GM21390 (cell line): ENCODE results near the gene C3orf18.

ENCODE experiments used
- ATAC-seq: cut with Tn5 transposase; IDR thresholded peaks from one replicate; pipeline ENCODE4 v1.9.1; 2021; ENCODE audit not compliant: unreplicated experiment

The C3orf18 gene

DNA sequence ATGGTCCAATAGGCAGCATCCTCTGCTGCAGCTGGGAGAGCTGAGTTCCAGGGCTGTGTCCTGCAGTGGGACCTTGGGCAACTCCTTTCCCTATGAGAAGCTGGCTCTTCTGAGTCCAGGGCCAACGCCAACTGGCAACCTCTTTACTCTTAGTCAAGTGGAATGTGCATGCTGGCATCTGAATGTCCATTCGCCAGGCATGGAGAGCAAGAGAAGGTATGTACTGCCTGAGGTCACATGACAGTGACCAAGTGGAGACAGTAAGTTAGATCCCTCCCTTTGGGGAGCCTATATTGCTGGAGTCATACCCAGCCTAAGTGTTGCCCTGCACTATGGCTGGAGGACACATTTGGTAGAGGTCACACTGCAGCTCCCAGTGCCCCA is 13.9 kb upstream of the C3orf18 start:
- no peak for ATAC-seq

DNA sequence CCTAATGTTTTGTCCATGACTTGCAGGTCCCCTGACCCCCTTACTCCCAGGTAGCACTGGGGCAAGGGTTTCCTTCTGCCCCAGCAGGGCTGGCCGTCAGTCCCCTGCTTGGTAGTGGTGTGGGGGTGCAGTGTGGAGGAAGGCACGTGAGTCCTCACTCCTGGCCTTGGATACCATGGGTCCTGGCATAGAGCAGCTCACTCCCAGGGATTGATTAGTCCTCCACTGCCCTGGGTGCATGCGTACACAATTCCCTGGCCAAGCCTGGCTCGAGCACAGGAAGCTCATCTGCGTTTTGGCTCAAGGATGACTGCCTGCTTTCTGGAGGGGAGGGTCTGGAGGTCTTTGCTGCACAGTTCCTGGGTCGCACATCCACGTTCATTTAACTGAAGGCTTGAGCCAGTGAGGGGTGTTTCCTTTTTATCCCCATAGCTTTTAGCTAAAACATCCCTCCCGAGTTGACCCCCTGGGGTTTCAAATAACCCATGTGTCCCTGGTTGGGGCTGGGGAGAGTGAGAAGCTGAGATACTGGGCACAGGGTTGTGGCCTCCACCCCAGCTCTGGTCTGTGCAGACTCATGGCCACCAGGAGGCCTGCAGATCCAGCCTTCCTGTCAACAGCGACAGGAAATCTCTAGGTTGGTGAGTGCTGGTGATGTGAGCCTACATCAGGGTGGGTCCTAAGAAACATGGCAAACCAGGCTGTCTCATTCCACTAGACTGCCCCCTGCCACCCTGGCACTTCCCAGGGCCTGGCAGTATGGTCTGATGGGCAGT is 13.3 kb upstream of the C3orf18 start:
- no peak for ATAC-seq

DNA sequence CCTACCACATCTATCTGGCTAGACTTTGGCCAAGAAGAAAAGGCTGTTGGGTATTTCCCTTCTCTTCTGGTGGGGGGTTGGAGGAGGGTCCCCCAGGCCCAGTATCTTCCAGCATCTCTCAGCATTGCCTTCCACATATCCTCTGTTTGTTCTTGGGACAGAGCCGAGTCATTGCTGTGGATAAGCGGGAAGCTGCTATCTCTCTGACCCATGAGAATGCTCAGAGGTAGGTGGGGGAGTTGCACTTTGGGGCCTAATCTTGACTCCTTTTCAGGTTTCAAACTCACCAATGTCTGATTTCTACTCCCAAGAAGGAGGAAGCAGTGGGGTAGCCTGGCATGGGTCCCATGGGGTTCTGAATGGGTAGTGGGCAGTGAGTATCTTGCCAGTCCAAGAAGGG is 9.8 kb upstream of the C3orf18 start:
- no peak for ATAC-seq

DNA sequence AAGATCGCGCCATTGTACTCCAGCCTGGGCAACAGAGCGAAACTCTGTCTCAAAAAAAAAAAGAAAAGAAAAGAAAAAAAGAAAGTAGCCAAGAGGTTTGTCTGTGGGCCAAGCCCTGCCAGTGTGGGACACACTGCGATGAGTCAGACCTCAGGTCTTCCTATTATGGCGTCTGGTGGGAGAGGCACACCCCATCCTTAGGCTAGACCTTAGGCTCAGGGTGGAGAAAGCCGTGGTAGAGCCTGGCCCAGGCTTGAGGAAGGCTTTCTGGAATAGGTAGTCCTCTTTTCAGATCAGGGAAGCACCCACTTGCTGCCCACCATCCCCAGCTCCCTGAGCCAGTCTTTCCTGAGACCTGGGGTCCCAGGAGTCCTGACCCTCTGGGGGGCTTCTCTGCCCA is 7.8 kb upstream of the C3orf18 start:
- no peak for ATAC-seq

DNA sequence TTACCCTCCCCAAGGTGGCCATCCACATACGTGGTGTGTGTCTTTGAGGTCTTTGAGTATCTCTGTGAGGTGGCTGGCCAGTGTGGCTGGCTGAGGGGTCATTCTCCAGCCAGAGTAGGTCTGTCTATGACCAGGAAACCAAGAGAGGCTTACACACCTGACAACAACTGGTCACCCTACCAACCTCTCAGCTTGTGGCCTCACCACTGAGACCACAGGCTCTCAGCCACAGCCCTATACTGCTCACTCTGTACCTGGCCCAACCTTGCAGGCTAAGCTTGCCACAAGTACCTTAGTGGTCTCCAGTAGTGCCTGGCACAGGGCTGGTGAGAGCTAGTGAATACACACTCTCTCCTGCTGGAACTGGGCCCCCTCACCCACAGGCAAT is 6.9 kb upstream of the C3orf18 start:
- ATAC-seq: no peak

DNA sequence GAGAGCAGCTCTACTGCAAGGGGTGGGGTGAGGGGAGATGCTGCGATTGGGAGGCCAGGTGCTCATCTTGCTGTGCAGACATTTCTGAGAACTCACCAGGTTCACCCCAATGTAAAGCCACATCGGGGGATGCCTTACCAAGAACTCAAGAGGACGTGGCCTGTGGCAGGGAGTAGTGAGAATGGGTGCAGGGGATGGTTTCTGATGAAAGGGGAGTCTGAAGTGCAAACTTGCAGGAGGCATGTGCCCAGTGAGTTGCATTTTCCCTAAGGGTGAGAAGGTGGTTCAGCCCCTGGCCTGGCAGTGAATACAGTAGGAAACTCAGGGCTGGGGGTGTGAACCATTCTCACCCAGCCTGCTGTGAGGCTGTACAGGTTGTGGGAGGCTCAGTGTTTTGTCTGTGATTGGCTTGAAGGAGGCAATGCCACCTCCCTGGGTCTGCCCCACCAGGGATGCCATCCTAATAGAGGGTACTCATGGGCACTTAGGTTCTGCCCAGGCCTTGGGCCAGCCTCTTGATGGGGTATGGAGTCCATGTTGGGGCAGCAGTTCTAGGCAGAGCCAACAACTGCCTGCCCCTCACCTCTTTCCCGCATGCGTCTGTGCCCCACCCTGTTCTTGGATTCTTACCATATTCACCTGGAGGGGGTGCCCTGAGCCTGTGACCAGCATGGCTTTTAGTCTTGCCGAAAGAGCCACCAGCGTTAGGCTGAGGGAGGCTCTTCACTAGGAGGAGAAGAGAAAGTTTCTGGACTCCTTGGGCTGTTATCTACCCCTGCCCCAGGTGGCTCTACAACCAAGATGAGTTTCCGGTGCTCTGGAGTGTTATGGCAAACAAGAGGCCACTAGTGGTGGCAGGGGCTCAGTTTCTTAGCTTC is 6.3 kb upstream of the C3orf18 start:
- no peak for ATAC-seq

DNA sequence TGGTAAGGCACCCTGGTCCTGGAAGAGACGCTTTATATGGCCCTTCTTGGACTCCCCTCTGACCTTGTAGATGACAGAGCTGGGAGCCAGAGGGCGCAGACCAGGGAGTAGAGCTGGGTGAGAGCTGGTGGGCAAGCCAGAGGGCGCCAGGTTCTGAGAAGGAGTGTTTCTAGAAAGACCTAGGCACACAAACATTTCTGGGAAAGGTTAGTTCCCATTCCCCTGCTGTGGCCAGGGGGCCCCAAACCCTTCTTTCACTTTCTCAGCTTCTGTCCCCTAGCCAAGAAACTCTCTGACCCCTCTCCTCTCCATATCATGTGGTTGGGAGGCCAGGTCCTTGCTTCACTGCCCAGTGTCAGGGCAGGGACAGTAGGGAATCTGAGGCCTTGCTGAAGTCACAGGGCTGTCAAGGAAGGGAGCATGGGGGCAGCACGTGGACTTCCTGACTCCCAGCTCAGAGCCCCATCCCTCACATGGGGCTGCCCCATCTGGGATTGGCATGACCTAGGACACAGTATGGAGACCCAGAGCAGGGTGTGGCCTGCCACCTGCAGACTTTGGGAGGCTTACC is 5.3 kb upstream of the C3orf18 start:
- no peak for ATAC-seq

DNA sequence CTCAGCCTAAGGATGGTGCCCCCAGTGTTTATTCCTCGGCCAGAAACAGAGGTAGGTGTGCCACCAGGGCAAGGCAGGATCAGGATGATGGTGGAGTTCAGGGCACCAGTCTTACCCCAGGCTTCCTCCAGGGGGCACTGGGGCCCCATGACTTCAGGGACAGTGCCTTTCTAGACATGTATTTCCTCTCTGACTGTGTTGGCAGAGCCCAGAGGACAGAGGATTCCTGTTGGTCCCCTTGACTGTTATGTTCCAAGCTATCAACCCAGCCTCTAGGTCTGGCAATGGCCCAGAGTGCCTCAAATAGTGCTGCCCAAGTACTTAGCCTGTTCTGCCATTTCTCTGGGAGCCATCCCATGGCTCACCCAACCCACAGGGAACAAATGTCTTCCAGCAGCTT is 4.6 kb upstream of the C3orf18 start:
- ATAC-seq: no peak

DNA sequence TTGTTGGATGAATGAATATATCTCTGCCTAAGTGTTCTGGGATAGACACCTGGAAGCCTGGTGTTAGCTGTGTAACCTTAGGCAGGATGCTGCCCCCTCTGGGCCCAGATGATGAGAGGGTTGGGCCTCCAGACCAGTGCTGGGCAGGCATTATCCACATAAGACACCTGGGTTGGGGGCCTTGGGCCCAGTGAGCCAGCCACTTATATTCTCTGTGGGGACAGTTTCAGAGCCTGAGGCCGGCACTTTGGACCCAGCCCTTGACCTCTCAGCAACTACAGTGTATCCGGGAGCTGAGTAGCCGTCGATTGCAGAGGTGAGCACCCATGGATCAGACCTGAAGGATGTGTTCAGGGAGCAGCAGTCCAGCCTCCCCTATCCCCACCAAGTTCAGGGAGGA is 3.9 kb upstream of the C3orf18 start:
- ATAC-seq: no peak

DNA sequence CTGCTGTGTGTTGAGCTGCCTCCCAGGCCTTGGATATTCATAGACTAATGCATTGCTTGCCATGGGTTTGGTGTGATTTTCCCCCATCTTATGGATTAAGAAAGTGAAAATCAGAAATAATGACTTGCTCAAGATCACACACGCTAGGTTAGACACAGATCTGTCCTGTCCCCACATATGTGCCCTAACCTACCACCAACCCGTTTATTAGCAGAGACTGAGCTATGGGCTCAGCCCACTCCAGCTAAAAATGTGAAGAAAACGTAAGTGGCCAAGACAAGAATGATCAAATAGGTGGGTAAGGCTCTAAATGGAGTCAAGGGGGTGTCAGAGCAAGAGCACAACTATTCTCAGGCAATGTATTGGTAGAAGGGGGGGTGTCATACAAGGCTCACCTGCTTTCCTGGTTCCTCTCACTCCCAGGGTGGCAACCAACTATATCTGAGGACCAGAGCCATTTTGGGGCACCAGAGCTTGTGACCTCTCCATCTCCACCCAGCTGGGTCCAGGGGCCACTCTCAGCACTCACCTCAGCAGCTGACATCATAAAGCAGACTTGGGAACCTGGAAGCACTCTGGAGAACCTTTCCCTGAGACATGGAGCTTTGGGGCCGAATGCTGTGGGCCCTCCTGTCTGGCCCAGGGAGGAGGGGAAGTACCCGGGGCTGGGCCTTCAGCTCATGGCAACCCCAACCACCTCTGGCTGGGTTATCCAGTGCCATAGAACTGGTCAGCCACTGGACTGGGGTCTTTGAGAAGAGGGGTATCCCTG is 3.1 kb upstream of the C3orf18 start:
- ATAC-seq: no peak

DNA sequence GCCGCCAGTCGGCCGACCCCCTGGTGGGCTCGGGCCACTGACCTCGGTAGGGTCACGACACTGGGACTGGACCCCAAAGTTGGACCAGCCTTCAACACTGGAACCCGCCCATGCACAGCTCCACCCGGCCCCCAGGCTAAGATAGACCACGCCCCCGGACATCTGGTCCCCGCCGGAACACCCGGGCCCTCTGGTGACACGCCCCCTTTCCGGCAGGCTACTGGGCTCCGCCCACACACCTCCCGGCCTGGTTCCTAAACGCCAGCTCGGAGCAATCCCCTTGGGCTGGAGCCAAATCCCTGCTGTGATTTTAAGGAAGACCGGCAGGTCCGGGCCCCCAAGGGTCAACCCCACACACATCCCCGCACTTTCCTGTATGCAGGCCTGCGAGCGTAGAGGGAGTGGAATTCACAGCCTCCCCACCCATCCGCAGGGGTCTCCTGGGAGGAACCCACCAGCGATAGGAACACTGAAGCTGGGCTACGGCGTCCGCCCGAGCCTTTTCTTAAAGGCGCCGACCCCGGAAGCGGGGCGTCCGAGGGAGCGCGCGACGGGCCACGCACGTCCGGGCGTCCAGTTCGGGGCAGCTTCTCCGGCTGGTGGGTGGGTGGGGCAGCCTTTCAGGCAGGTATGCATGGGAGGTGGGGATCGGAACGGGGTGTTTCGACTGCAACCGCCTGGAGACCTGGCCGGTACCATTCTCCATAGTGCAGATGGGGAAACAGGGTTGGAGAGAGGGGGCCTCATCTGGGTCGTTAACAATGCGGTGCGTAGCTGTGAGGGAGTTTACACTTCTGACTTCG is 1.6 kb upstream of the C3orf18 start, which contains the start of gene HEMK1:
Gene HEMK1, plus strand, starts transcription at position 576 of the 803 bp plus-strand sequence. CDS start 1,583 bp downstream, outside the sequence.
- ATAC-seq: peak; percentile 60

DNA sequence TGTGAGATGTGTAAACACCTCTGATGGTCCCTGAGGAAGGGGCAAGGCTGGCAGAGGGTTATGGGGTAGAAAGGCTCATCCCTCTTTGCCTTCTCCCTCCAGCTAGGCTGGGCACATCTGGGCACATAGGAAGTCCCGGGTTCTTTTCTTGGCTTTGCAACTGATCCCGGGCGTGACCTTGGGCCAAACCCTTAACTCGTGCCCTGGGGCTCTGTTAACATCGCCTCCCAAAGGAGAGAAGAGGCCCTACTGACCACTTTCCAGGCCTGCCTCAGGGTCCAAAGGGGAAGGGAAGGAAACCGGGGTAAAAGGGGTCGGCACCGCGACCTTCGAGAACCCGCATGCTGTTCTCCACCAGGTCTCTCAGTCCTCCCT is 549 bp downstream of the C3orf18 start:
- ATAC-seq: no peak

DNA sequence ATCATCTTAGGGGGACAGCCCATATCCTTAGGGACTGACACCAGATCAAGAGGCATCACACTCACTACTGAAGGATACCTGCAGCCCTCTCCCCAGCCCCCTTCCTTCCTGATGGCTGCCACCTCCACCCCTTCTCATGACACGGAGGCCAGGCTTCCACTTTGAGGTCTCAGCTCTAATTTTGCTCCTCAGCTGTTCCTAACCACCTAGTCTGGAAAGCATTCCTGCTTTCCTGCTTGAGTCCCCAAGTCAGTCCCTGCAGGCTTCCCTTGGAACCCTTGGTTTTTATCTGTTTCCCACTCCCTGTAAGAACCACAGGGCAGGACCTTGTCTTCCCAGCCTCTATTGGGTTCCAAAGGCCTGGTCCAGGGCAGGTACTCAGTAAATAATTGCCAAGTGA is 3.2 kb downstream of the C3orf18 start:
- ATAC-seq: no peak

DNA sequence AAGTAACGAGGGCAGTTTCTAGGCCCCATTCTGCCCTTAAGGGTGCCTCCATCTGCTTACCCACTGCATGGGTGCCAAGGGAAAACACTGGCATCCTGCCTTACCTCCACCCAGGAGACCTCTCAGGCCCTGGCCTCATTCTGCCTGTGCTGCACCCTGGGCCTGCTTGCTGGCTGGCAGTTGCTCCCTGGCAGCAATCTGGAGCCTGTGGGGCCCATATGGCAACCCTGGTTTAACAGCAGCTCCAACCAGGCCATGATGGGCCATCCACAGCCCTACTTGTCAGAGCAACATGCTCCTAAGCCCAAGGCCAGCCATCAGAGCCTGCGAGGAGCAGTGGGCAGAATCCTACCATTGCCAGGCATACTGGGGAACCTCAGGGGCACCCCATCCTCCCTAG is 3.7 kb downstream of the C3orf18 start:
- ATAC-seq: no peak

DNA sequence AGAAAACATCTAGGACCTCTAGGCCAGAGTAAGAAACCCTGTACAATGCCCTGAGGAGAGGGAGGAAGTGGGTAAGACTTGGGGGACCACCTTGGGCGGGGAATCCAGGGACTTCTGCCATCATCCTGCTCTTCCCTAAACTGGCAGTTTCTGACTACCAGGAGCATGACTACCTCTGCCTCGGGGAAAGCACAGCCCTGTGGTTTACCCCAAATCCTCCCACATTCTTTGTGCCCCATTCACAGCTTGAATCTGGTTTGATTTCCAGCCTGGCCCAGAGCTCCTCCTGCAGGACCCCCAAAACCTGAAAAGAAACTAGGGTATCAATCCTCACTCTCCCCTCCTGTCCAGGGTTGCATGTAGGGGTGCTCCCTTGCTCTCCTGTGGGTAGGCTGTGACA is 4.7 kb downstream of the C3orf18 start:
- ATAC-seq: no peak

DNA sequence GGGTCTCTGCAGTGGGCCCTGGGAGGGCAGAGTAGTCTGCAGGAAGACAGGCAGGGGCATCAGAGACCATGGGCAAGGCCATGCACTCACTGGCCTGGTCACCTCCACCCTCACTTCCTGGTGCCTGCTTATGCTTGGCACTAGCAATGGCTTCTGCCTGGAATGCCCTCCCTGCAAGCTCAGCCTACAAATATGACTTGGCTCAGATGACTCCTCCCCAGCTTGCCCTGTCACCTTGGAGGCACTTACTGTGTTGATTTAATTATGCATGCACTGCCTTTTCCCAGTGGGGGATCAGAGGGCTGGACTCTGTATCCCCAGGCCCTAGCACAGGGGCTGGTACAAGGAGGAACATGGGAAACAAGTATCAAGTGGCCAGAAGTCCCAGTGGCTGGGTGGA is 7.8 kb downstream of the C3orf18 start:
- no peak for ATAC-seq

DNA sequence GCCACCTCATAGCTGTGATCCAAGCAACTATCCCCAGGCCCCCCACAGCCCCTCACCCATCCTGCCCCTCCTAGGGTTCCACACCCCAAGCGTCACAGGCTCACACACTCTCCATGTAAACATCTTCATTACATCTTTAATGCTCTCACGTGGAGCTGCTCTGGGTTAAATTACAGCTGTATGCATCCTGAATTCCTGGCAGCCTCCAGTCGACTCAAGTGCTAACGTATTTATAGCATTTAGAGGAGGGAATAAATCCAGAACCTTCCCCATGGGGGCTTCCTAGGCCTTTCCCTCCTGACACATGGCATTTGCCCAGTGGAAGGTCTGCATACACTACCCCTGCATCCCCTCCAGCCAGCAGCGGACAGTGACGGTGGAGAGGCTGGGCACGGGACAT is 9.6 kb downstream of the C3orf18 start:
- no peak for ATAC-seq

DNA sequence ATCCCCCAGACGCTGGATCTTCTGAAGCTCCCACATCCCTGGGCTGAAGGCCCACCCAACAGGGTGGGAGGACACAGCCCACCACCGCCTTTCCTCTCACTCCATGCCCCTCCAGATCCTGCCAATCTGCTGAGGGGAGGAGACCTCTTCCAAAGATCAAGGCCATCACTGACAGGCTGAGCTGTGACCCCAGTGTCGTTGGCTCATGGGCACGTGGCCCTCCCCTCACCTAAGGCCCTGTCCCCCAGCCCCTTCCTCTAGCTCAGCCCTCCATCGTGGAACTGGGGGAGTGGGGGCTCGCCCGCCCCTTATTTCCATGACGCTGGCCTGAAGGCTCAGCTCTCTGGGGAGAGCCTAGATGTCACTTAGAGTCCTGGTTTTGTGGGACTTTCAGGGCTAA is 10.4 kb downstream of the C3orf18 start:
- no peak for ATAC-seq

DNA sequence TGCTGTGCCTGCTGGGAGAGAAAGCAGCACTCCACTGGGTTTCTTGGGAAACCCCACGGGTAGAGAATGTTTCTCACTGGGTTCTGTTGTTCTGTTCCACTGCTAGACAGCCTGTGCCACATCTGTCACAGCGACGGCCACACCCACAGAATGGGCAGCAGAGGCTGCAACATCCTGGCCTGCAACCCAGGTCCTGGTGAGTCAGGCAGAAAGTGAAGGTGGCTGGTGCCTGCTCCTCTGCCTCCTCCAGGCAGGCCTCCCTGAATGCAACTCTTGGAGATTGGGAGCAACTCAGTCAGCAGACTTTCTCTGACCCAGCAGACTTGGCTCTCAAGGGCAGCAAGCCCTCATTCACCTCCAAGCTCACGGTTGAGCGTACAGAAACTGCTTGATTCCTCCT is 13.0 kb downstream of the C3orf18 start:
- ATAC-seq: no peak

DNA sequence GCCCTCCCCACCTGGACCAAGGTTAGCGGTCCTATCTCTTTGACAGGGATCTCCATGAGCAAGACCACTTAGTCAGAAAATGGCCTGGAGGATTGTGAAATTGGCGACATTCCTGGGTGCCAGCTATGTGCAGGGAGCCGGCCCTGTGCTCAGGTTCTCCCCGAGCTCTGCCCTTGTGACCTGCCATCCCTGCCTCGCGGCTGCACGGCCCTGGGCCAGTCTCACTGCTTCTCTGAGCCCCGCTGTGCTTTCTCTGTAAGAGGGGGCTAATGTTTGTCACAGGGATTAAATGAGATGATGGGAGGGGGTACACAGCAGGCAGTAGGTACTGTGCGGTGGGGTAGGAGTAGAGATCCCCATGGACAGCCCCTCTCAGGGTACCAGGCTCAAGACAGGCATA is 14.9 kb downstream of the C3orf18 start:
- no peak for ATAC-seq
